HUES6 (cell line): ENCODE data around the gene GPR148.

Experiments
- H3K27ac ChIP-seq: 2 replicates; pipeline ENCODE4 v1.7.0; 2013; ENCODE audit warnings: low read depth, mild to moderate bottlenecking, low read length, inconsistent platforms
- H3K27me3 ChIP-seq: 2 replicates; pipeline ENCODE4 v1.6.1; 2013; ENCODE audit warnings: low read length; ENCODE audit not compliant: control insufficient read depth, insufficient read depth
- H3K36me3 ChIP-seq: 2 replicates; pipeline ENCODE4 v1.6.1; 2013; ENCODE audit warnings: low read length; ENCODE audit not compliant: control insufficient read depth, insufficient read depth
- H3K4me1 ChIP-seq: 2 replicates; pipeline ENCODE4 v1.6.1; 2013; ENCODE audit warnings: low read length; ENCODE audit not compliant: control insufficient read depth, insufficient read depth
- H3K4me3 ChIP-seq: 2 replicates; pipeline ENCODE4 v1.5.1; 2013; ENCODE audit warnings: low read depth, low read length
- H3K9ac ChIP-seq: one replicate; pipeline ENCODE4 v1.6.1; 2013; ENCODE audit warnings: mild to moderate bottlenecking, low read length
- H3K9me3 ChIP-seq: 2 replicates; pipeline ENCODE4 v1.6.1; 2013; ENCODE audit warnings: low read depth, low read length; ENCODE audit not compliant: control insufficient read depth, insufficient read depth

The GPR148 gene

GRCh38 chr2:130754811-130755210 is 25.9 kb downstream of the GPR148 start:
- H3K4me3 ChIP-seq: peak overlapping the region; percentile 82
- peaks cover 15% of the 10 kb centered on the region for H3K4me1 ChIP-seq
- H3K27ac ChIP-seq: no peak overlapping the region
- no peak overlapping the region for H3K9ac ChIP-seq
- H3K27me3 ChIP-seq: peaks cover 50% of the 10 kb centered on the region
- H3K9me3 ChIP-seq: no peaks in the 10 kb centered on the region
- H3K36me3 ChIP-seq: no peaks in the 10 kb centered on the region

- Histone ChIP-seq H3K9ac (peak within 1 kb of the TSS; percentile 69), H3K4me3 (peak within 1 kb of the TSS; percentile 82)
These were observed 26.6 kb downstream of the GPR148 start, which contains the start of gene AMER3 for GRCh38 chr2:130755256-130756052. AMER3 (plus strand) TSS chr2:130755540; CDS start chr2:130762073, 6,533 bp downstream.

GRCh38 chr2:130756053-130756873 is 27.4 kb downstream of the GPR148 start:
- H3K9ac ChIP-seq: peak overlapping the region; percentile 69
- peak overlapping the region; percentile 82 for H3K4me3 ChIP-seq
- no peaks in the 10 kb centered on the region for H3K36me3 ChIP-seq
- H3K9me3 ChIP-seq: no peaks in the 10 kb centered on the region
- peaks cover 15% of the 10 kb centered on the region for H3K4me1 ChIP-seq
- no peak overlapping the region for H3K27ac ChIP-seq
- H3K27me3 ChIP-seq: peaks cover 56% of the 10 kb centered on the region

More at GRCh38 chr2:130755256-130756052, 26.6 kb downstream of the GPR148 start, which contains the start of gene AMER3:
- no peak within 1 kb of the TSS for H3K27ac ChIP-seq
- H3K27me3 ChIP-seq: peaks cover 55% of the 10 kb centered on the region
- H3K4me1 ChIP-seq: peaks cover 15% of the 10 kb centered on the region
- H3K36me3 ChIP-seq: no peaks in the 10 kb centered on the region
- no peaks in the 10 kb centered on the region for H3K9me3 ChIP-seq

GRCh38 chr2:130756874-130757668 is 28.2 kb downstream of the GPR148 start:
- Histone ChIP-seq H3K9me3 (no peaks in the 10 kb centered on the region), H3K4me1 (peaks cover 15% of the 10 kb centered on the region), H3K27ac (no peak overlapping the region), H3K36me3 (no peaks in the 10 kb centered on the region), H3K4me3 (peak overlapping the region; percentile 82), H3K27me3 (peaks cover 58% of the 10 kb centered on the region), H3K9ac (no peak overlapping the region)

- H3K9ac ChIP-seq: no peak overlapping the region
- no peak overlapping the region for H3K4me3 ChIP-seq
- no peaks in the 10 kb centered on the region for H3K9me3 ChIP-seq
- H3K27me3 ChIP-seq: peaks cover 45% of the 10 kb centered on the region
- no peaks in the 10 kb centered on the region for H3K36me3 ChIP-seq
- no peak overlapping the region for H3K27ac ChIP-seq
- H3K4me1 ChIP-seq: peaks cover 10% of the 10 kb centered on the region
These were observed 31.3 kb downstream of the GPR148 start for GRCh38 chr2:130759906-130760753.

- Histone ChIP-seq H3K9me3 (no peaks in the 10 kb centered on the region), H3K4me1 (0 out of 2 replicates have a peak, but pooled peaks cover 9% of the 10 kb centered on the region), H3K27me3 (peaks cover 38% of the 10 kb centered on the region), H3K36me3 (no peaks in the 10 kb centered on the region), H3K9ac (no peak overlapping the region), H3K4me3 (no peak overlapping the region), H3K27ac (no peak overlapping the region)
These were observed 32.2 kb downstream of the GPR148 start for GRCh38 chr2:130760754-130761751.

- H3K4me1 ChIP-seq: no peaks in the 10 kb centered on the region
- no peaks in the 10 kb centered on the region for H3K9me3 ChIP-seq
- H3K4me3 ChIP-seq: no peak overlapping the region
- no peaks in the 10 kb centered on the region for H3K36me3 ChIP-seq
- peaks cover 27% of the 10 kb centered on the region for H3K27me3 ChIP-seq
- no peak overlapping the region for H3K9ac ChIP-seq
- H3K27ac ChIP-seq: no peak overlapping the region
These were observed 33.4 kb downstream of the GPR148 start for GRCh38 chr2:130762031-130762909.

- H3K27ac ChIP-seq: no peak overlapping the region
- H3K4me3 ChIP-seq: no peak overlapping the region
- H3K36me3 ChIP-seq: no peaks in the 10 kb centered on the region
- no peak overlapping the region for H3K9ac ChIP-seq
- no peaks in the 10 kb centered on the region for H3K4me1 ChIP-seq
- peaks cover 21% of the 10 kb centered on the region for H3K27me3 ChIP-seq
- H3K9me3 ChIP-seq: no peaks in the 10 kb centered on the region
These were observed 34.1 kb downstream of the GPR148 start for GRCh38 chr2:130762910-130763385.

- Histone ChIP-seq H3K4me1 (no peaks in the 10 kb centered on the region), H3K4me3 (no peak overlapping the region), H3K27me3 (peaks cover 17% of the 10 kb centered on the region), H3K36me3 (no peaks in the 10 kb centered on the region), H3K9ac (no peak overlapping the region), H3K27ac (no peak overlapping the region), H3K9me3 (no peaks in the 10 kb centered on the region)
These were observed 34.5 kb downstream of the GPR148 start for GRCh38 chr2:130763405-130763804.
